Activated T-cell treated with anti-CD3 and anti-CD28 coated beads for 4 hours (primary cell): Measurements from ENCODE around the gene SULT2A1.
"Not testable (repeated sequence)": the region's sequence is repeated elsewhere in the genome, so short reads cannot be mapped to it uniquely, and the experiment has no call there.

Experiments used
- DNase-seq: peaks from one replicate; pipeline ENCODE4 v3.0.0-alpha.2; 2020

SULT2A1 gene

GRCh38 chr19:47859838-47860237 lies 26.3 kb downstream of the SULT2A1 start:
- not testable (repeated sequence) for DNase-seq

GRCh38 chr19:47858646-47859285 lies 27.3 kb downstream of the SULT2A1 start, which contains the start of gene TPRX2:
Gene TPRX2 (plus strand): TSS chr19:47859235. CDS start chr19:47859247, 12 bp downstream.
- DNase-seq = not testable (repeated sequence)

GRCh38 chr19:47858231-47858630 lies 27.9 kb downstream of the SULT2A1 start:
- not testable (repeated sequence) for DNase-seq

- DNase-seq = no peak
These were observed 31.7 kb downstream of the SULT2A1 start for GRCh38 chr19:47854459-47854858.

GRCh38 chr19:47853003-47853402 lies 33.1 kb downstream of the SULT2A1 start:
- no peak for DNase-seq

GRCh38 chr19:47848823-47849473 lies 37.2 kb downstream of the SULT2A1 start:
- DNase-seq = peak; percentile 2

- DNase-seq = no peak
These were observed 37.7 kb downstream of the SULT2A1 start for GRCh38 chr19:47848425-47848822.

- DNase-seq = no peak
These were observed 43.2 kb downstream of the SULT2A1 start for GRCh38 chr19:47842941-47843340.

- DNase-seq = no peak
These were observed 46.2 kb downstream of the SULT2A1 start for GRCh38 chr19:47839913-47840312.

- no peak for DNase-seq
These were observed 46.7 kb downstream of the SULT2A1 start for GRCh38 chr19:47839411-47839810.

GRCh38 chr19:47836038-47836437 lies 50.1 kb downstream of the SULT2A1 start:
- DNase-seq = no peak

- DNase-seq = no peak
These were observed 53.4 kb downstream of the SULT2A1 start for GRCh38 chr19:47832723-47833122.

- no peak for DNase-seq
These were observed 59.3 kb downstream of the SULT2A1 start for GRCh38 chr19:47826800-47827199.

GRCh38 chr19:47824396-47824795 lies 61.7 kb downstream of the SULT2A1 start:
- DNase-seq = no peak

- DNase-seq = no peak
These were observed 64.6 kb downstream of the SULT2A1 start, which contains the start of gene CRX for GRCh38 chr19:47821460-47822020. Gene CRX (plus strand): TSS chr19:47821937. CDS start chr19:47834444, 12,507 bp downstream.
